Suppressor macrophage (primary cell): ENCODE data around the gene LNPEP.
"Not testable (repeated sequence)": the region's sequence is repeated elsewhere in the genome, so short reads cannot be mapped to it uniquely, and the experiment has no call there.

Experiments
- DNase-seq, 4 experiments: peaks; one replicate each; pipeline ENCODE4 v3.0.0-alpha.2; 2020 to 2022

LNPEP gene

DNA sequence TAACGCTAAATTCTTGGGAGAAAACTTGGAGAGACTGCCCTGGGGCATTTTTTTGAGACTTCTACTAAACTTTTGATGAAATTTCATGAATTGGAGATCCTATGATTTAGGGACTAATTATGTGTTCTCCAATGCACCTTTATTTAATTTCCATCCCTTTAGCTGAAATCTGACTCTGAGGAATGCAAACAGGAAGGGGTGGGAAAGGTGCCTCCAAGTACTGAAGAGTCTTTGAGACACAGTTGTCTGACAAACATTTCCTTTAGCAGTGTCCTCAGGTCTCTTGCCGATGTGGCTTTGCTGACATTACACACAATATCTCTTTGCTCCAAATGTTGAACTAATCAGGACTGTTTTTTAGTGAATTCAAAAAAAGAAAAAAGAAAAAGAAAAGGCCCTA lies 129.6 kb downstream of the LNPEP start:
- DNase-seq = no peak

DNA sequence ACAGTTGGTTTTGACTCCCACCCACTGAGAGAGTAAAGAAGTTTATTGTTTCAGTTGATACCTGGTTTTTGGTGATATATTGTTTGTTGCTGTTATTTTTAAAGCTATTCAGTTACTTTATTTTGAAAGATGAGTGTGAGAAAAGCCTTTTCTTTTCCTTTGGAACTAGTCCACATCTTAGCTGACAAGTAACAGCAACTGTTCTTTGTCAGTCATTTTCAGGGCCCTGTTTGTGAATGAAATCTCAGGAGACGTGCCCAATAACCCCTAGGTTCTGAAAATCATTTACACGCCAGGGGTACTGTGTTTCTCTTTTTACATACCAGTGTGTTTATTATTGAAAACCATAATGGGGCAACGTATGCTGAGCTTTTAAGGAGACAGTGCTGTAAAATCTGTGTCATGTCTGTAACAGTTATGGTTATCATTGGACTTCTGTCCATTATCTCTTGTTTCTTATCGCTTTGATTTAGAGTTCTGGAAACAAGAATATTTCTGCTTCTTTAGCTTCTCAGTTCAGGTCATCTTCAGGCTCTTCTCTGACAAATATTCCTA lies 131.5 kb downstream of the LNPEP start:
- DNase-seq = no peak

DNA sequence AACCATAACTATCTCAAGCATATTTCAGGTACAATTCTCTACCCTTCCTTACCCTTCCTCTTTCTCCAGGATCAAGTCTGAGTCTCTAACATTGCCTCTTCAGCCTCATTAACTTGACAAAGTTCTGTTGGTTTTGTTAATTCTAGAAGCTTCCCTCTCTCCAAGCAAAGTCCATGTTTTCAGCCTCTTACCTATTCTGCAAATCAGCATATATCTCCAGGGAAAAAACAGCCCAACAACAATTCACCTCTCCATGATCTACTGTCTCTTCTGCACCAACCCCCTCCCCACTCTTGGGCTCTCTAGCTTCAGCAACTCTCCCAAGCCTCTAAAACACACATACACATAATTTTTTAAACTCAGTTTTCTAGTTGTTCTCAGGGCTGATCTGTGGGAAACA lies 134.4 kb downstream of the LNPEP start:
- DNase-seq = no peak

DNA sequence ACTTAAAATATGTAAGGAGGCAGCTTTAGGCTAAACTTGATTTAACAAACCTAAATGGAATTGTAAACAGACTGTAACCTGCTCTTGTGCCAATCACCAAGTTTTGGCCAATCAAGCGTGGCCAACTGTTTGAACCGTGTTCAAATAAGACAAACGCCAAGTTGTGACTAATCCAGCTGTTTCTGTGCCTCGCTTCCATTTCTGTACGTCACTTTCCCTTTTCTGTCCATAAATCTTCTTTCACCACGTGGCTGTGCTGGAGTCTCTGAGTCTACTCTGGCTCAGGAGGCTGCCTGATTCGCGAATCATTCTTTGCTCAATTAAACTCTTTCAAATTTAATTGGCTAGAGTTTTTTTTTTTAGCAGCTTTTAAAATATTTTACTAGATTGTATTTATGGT lies 135.2 kb downstream of the LNPEP start:
- no peak for DNase-seq

DNA sequence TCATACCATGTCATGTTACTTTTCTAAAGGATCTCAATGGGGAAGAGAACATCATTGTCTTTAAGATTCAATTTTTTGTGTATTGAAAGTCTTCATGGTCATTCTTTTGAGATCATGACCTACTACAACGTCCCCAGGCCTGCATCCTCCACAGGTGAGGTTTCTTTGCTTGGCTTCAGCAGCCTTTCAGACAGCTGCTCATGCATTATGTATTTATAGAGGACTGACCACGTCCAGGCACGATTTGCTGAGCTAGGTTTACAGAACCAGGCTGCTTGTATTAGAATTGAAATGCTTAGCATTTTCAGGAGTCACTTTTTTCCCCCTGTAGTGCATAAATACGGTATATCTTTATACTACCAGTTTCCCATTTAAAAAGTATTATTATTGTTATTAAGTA lies 136.1 kb downstream of the LNPEP start:
- no peak for DNase-seq

DNA sequence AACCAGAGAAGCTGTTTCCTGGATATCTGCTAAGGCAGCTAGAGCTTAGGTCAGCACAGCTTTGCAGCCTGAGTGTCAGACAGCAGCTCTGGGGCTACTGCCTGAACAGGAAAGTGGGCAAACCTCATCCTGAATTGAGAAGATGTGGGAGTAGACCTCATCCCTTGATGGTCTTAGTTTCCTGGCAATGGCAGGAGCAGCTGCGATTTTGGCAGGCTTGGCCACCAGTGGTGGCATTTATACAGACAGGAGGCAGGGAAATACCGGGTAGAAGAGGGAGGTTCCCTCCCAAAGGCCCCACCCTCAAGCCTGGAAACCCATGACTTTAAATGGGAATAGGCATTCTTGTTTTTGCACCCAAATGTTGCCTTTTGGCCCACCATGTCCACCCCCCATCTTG lies 136.8 kb downstream of the LNPEP start:
- DNase-seq = no peak

DNA sequence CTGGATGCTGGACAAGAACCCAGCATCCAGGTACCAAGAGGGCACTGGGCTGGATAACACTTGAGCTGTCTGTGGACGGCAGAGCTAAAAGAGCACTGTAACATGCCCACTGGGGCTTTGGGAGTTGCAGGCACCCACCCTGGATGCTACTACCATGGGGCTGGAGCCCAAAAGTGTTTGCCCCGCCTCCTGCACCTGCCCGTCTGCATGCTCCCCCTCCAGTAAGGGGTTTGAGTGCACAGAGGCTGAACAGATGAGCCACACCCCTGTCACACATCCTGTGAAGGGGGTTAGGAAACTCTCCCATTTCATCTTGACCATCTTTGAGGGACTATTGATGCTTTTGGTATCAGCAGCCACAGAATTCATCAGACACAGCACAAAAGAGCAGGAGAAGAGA lies 137.5 kb downstream of the LNPEP start:
- no peak for DNase-seq

DNA sequence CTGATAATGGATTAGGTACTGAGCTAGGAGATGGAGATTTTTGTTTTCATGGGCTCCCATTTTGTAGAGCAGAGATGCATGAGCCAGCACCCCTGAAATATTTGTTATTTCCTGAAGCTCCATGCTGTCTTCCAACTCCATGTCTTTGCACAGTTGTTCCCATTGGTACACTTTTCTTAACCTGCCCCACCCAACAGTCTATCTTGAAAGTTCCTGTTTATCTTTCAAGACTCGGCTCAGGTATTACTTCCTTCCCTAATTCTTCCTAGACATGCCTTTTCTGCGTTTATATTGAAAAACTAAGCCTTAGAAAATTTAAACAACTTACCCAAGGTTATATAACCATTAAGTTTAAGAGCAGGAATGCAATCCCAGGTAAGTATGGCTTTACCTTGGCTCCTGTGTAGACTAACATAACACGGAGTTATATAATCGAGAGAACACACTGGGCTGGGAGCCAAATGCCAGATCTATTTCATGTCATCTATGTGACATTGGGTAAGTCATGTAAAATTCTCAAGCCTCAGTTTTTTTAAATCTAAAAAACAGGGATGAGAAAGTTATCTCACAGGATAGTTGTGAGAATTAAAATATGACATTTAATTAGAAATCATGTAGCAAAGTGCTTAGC lies 139.1 kb downstream of the LNPEP start:
- DNase-seq = no peak

DNA sequence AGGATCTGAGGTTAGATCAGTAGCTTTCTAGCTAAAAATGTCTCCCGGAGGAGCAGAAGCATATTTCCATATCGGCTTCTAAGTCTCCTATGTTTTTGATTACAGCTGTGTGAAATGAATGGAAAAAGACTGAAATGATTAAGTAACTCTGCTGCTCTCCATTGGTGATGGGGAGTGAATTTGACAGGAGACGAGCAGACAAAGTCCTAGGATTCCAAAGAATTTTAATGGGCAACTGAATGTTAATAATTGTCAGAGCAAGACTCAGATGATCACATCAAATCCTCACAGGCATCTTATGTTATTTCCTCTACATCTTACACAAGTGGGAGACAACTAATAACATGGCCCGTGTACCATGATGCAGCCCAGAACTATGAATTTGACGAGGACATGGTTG lies 139.8 kb downstream of the LNPEP start:
- DNase-seq = no peak

DNA sequence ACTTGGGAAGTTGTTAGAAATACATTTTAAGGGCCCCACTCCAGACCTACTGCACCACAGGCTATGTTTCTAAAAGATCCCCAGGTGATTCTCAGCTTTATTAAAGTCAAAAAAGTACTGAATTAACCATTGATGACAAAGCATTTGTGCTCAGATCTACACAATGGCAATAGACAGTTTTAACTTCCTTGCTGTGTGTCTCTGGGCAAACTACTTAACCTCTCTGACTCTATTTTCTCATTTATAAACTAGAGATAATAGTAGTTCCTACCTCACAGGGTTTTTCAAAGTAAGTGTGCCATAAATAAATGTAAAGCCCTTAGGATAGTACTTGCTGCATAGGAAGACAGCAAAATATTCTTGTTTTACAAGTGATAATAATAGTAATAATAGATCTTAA lies 140.2 kb downstream of the LNPEP start:
- DNase-seq = no peak

DNA sequence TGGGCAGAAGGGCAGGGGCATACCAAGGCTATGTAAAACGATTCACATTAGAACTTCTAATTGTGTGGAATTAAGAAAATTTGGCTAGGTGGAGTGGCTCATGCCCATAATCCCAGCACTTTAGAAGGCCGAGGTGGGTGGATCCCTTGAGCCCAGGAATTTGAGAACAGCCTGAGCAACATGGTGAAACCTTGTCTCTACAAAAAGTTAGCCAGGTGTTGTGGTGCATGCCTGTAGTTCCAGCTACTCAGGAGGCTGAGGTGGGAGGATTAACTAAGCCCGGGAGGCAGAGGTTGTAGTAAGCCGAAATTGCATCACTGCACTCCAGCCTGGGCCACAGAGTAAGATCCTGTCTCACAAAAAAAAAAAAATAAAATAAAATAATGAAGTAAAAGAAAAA lies 141.4 kb downstream of the LNPEP start:
- no peak for DNase-seq

DNA sequence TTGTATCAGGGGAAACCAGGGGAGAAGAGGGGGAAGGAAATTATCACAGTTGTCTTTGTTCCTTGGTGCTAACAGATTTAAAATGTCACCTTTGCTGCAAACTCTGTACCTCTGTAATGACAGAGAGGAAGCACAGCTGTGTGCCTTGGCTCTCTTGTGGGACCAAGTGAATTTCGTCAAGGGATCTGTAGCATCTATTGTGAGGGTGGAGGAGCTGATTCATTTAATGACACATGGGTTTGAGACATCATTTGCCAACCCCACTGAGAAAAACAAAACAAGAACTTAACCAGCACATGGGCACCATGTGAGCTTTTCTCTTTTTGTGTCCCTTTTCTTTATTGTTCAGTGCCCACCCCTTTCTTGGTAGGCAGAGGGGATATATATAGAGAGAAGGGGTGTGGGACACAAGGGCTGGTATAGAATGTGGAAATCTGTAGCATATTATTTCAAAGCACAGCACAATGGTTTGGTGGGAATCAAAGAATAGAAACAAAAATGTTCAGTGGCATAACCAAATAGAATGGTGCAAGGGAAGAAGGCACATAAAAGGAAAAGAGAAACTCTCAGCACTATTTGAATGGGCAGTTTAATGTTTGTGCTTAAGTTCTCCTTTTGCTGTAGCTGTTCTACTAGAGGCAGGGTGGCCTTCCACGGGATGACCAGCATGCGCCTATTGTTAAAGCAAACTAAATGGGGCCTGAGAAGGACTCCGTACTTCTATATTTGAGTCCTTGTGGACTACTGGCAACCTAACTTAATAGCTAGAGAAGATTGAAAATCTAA lies 143.3 kb downstream of the LNPEP start:
- DNase-seq = peak; percentile 56 to 82 (median 68)

DNA sequence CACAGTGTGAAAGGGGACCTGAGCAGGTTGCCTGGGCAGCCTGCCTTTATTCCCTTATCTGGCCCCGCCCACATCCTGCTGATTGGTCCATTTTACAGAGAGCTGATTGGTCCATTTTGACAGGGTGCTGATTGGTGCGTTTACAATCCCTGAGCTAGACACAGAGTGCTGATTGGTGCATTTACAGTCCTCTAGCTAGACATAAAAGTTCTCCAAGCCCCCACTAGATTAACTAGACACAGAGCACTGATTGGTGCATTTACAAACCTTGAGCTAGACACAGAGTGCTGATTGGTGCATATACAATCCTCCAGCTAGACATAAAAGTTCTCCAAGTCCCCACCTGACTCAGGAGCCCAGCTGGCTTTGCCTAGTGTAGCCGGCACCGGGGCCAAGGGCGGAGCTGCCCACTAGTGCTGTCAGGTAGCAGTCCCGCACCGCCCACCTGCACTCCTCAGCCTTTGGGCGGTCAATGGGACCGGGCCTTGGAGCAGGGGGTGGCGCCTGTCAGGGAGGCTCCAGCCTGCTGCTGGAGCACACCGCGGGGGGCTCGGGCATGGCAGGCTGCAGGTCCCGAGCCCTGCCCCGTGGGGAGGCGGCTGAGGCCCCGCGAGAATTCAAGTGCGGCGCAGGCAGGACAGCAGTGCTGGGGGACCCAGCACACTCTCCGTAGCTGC lies 149.0 kb downstream of the LNPEP start:
- DNase-seq = not testable (repeated sequence)

DNA sequence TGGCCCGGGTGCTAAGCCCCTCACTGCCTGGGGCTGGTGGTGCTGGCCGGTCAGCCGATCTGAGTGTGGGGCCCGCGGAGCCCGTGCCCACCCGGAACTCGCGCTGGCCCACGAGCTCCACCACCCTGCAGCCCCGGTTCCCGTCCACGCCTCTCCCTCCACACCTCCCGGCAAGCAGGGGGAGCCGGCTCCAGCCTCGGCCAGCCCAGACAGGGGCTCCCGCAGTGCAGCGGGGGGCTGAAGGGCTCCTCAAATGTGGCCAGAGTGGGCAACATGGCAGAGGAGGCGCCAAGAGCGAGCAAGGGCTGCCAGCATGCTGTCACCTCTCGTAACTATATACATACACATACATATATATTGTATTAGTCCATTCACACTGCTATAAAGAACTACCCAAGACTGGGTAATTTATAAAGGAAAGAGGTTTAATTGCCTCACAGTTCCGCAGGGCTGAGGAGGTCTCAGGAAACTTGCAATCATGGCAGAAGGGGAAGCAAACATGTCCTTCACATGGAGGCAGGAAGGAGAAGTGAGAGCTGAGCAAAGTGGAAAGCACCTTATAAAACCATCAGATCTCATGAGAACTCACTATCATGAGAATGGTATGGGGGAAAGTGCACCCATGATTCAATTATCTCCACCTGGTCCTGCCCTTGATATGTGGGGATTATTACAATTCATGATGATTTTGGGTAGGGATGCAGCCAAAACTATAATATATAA lies 149.7 kb downstream of the LNPEP start:
- peak; percentile 68 to 87 (median 82) for DNase-seq
